Cardiac fibroblast (primary cell): ENCODE results near the gene TDRD9.

Source experiments
- DNase-seq, 2 donors: peaks; one replicate each; pipeline versions ENCODE4 v3.0.0 to v3.0.0-alpha.2; 2010; ENCODE audit warnings: low read depth in 2 of 2
- H3K4me3 ChIP-seq, 2 donors: replicated peaks in 1 of 2; 1 replicate in 1 of 2; 2 replicates in 1 of 2; pipeline ENCODE4 v1.5.1; 2011; ENCODE audit warnings: low read depth in 2 of 2, low read length in 2 of 2, mild to moderate bottlenecking in 2 of 2, moderate library complexity in 1 of 2
- CTCF ChIP-seq: IDR thresholded peaks from one replicate; pipeline ENCODE4 v1.5.1; 2011; ENCODE audit warnings: low read depth, mild to moderate bottlenecking, low read length, inconsistent platforms

The TDRD9 gene

GRCh38 chr14:104072586-104072985 lies 144.3 kb downstream of the TDRD9 start:
- no peak for TF ChIP-seq CTCF
- DNase-seq = no peak

GRCh38 chr14:104073764-104074163 lies 145.5 kb downstream of the TDRD9 start:
- no peak for DNase-seq
- no peak for TF ChIP-seq CTCF
- H3K4me3 ChIP-seq = no peak overlapping the region

More at GRCh38 chr14:104072586-104072985, 144.3 kb downstream of the TDRD9 start:
- H3K4me3 ChIP-seq = no peak overlapping the region

- no peak for DNase-seq
- peak; percentile 28 for TF ChIP-seq CTCF
- no peak overlapping the region for H3K4me3 ChIP-seq
Measured at GRCh38 chr14:104075530-104076151, 147.4 kb downstream of the TDRD9 start.

- no peak for DNase-seq
- H3K4me3 ChIP-seq = no peak overlapping the region
- no peak for TF ChIP-seq CTCF
Measured at GRCh38 chr14:104076743-104077142, 148.5 kb downstream of the TDRD9 start.

- TF ChIP-seq CTCF = peak; percentile 100
- peak; percentile 87 to 89 for DNase-seq
- no peak overlapping the region for H3K4me3 ChIP-seq
Measured at GRCh38 chr14:104078031-104078455, 149.8 kb downstream of the TDRD9 start.

- no peak overlapping the region for H3K4me3 ChIP-seq
- DNase-seq = no peak
- no peak for TF ChIP-seq CTCF
Measured at GRCh38 chr14:104080376-104081260, 152.4 kb downstream of the TDRD9 start.
